Ascending aorta (tissue), 2 donors: ENCODE data around the gene UBE2K. TPM values are rescaled to one million over a fixed set of nuclear protein-coding genes. Genes with fewer than 3 reads are reported as not detected.
"Not testable (repeated sequence)": the region's sequence is repeated elsewhere in the genome, so short reads cannot be mapped to it uniquely, and the experiment has no call there.

Source experiments
- DNase-seq, 2 donors: peaks; one replicate each; pipeline ENCODE4 v3.0.0-alpha.2; 2019; ENCODE audit warnings: low spot score in 2 of 2
- H3K27ac ChIP-seq, 2 donors: fragments of 200-600 bp; sonication (generic); one replicate each; pipeline ENCODE4 v1.5.1; 2016 to 2017; ENCODE audit warnings: mild to moderate bottlenecking in 1 of 2
- H3K27me3 ChIP-seq: fragments of 200-600 bp; sonication (generic); one replicate; pipeline ENCODE4 v1.5.1; 2017
- H3K36me3 ChIP-seq, 2 donors: fragments of 200-600 bp; sonication (generic); one replicate each; pipeline ENCODE4 v1.5.1; 2016
- H3K4me1 ChIP-seq, 2 donors: fragments of 200-600 bp; sonication (generic); one replicate each; pipeline ENCODE4 v1.5.1; 2016 to 2017; ENCODE audit warnings: mild to moderate bottlenecking in 1 of 2
- H3K4me3 ChIP-seq, 2 donors: fragments of 200-600 bp; sonication (generic); one replicate each; pipeline ENCODE4 v1.5.1; 2016 to 2017; ENCODE audit warnings: mild to moderate bottlenecking in 1 of 2
- H3K9me3 ChIP-seq, 2 donors: fragments of 200-600 bp; sonication (generic); one replicate each; pipeline ENCODE4 v1.5.1; 2016
- CTCF ChIP-seq, 3 experiments: fragments of 200-600 bp in 2 of 3; fragments of 450-650 bp in 1 of 3; sonication (generic) in 2 of 3; IDR thresholded peaks; one replicate each; pipeline ENCODE4 v1.5.1; 2016 to 2019; ENCODE audit warnings: antibody characterized with exemption in 3 of 3, mild to moderate bottlenecking in 1 of 3, moderate library complexity in 1 of 3
- intact Hi-C: fragments of 100-400 bp; cut with DNase I; formaldehyde crosslinking; loops from one replicate; pipeline ENCODE4 v1.15.1; 2023
- total RNA-seq: library from RNA; depleted of rRNA; stranded (reverse); fragments of >200 nt; gene quantifications from one replicate; pipeline ENCODE4 v1.1.0, GENCODE V29; 2016

The UBE2K gene
- total RNA-seq, 1 donor from 2014 or later = 9.7 TPM

- intact Hi-C loops = no loop called here
- Histone ChIP-seq H3K4me3 (no peak overlapping the region), H3K36me3 (peaks cover 9 to 61% of the 10 kb centered on the region in 2 donors), H3K27me3 (no peaks in the 10 kb centered on the region), H3K4me1 (no peaks in the 10 kb centered on the region), H3K9me3 (no peaks in the 10 kb centered on the region), H3K27ac (no peak overlapping the region)
- no peak for TF ChIP-seq CTCF (IDR thresholded peaks at IDR 0.05)
- DNase-seq = no peak
These were observed 63.2 kb downstream of the UBE2K start for GRCh38 chr4:39761005-39761667.

- Histone ChIP-seq H3K9me3 (no peaks in the 10 kb centered on the region), H3K36me3 (peaks cover 14 to 54% of the 10 kb centered on the region in 2 donors), H3K4me1 (no peaks in the 10 kb centered on the region), H3K27me3 (no peaks in the 10 kb centered on the region), H3K4me3 (no peak overlapping the region), H3K27ac (no peak overlapping the region)
- TF ChIP-seq CTCF (IDR thresholded peaks at IDR 0.05) = no peak
- intact Hi-C loops = no loop called here
- DNase-seq = no peak
These were observed 66.0 kb downstream of the UBE2K start for GRCh38 chr4:39763714-39764572.

GRCh38 chr4:39770005-39770404, 72.1 kb downstream of the UBE2K start:
- no peak overlapping the region for H3K27ac ChIP-seq
- intact Hi-C loops = no loop called here
- H3K9me3 ChIP-seq = no peaks in the 10 kb centered on the region
- no peak for TF ChIP-seq CTCF (IDR thresholded peaks at IDR 0.05)
- H3K4me3 ChIP-seq = no peak overlapping the region
- H3K36me3 ChIP-seq = peaks cover 27 to 38% of the 10 kb centered on the region in 2 donors
- no peak for DNase-seq
- no peaks in the 10 kb centered on the region for H3K4me1 ChIP-seq
- H3K27me3 ChIP-seq = no peaks in the 10 kb centered on the region

GRCh38 chr4:39770471-39770870, 72.5 kb downstream of the UBE2K start:
- Histone ChIP-seq H3K27ac (no peak overlapping the region), H3K4me3 (no peak overlapping the region), H3K4me1 (no peaks in the 10 kb centered on the region), H3K36me3 (peaks cover 29 to 38% of the 10 kb centered on the region in 2 donors), H3K9me3 (no peaks in the 10 kb centered on the region), H3K27me3 (no peaks in the 10 kb centered on the region)
- intact Hi-C loops = no loop called here
- DNase-seq = no peak
- no peak for TF ChIP-seq CTCF (IDR thresholded peaks at IDR 0.05)

- no peak overlapping the region for H3K4me3 ChIP-seq
- H3K36me3 ChIP-seq = peaks cover 30 to 41% of the 10 kb centered on the region in 2 donors
- no peak for TF ChIP-seq CTCF (IDR thresholded peaks at IDR 0.05)
- H3K4me1 ChIP-seq = no peaks in the 10 kb centered on the region
- H3K27me3 ChIP-seq = no peaks in the 10 kb centered on the region
- no peak overlapping the region for H3K27ac ChIP-seq
- intact Hi-C loops = no loop called here
- DNase-seq = no peak
- H3K9me3 ChIP-seq = no peaks in the 10 kb centered on the region
These were observed 73.2 kb downstream of the UBE2K start for GRCh38 chr4:39770969-39771724.

- H3K4me3 ChIP-seq, H3K27ac ChIP-seq, H3K27me3 ChIP-seq, intact Hi-C loops, DNase-seq, H3K4me1 ChIP-seq, H3K9me3 ChIP-seq: not testable (repeated sequence)
- H3K36me3 ChIP-seq = peaks cover 4 to 24% of the 10 kb centered on the region in 2 donors
These were observed 84.1 kb downstream of the UBE2K start for GRCh38 chr4:39781988-39782387.
